Thoracic aorta (tissue), 2 donors: ENCODE results near the gene MAST2. TPM values are rescaled to one million over a fixed set of nuclear protein-coding genes. Genes with fewer than 3 reads are reported as not detected.

Source experiments
- ATAC-seq: fragments of 150-250 bp; one replicate; pipeline ENCODE4 v1.8.0; 2017; ENCODE audit warnings: low read depth; ENCODE audit not compliant: insufficient number of reproducible peaks, low FRiP score
- DNase-seq: peaks from one replicate; pipeline ENCODE4 v3.0.0-alpha.2; 2020; ENCODE audit warnings: low spot score
- H3K27ac ChIP-seq, 2 donors: fragments of 200-600 bp; sonication (generic); 1 replicate in 1 of 2; 2 replicates in 1 of 2; pipeline ENCODE4 v1.5.1; 2016; ENCODE audit warnings: mild to moderate bottlenecking in 2 of 2, moderate library complexity in 2 of 2
- H3K27me3 ChIP-seq: fragments of 200-600 bp; sonication (generic); replicated peaks from 2 replicates; pipeline ENCODE4 v1.6.0; 2016; ENCODE audit warnings: mild to moderate bottlenecking; ENCODE audit not compliant: insufficient read depth
- H3K36me3 ChIP-seq: fragments of 200-600 bp; sonication (generic); one replicate; pipeline ENCODE4 v1.5.1; 2016
- H3K4me1 ChIP-seq, 2 donors: fragments of 200-600 bp; sonication (generic); 1 replicate in 1 of 2; 2 replicates in 1 of 2; pipeline versions ENCODE4 v1.5.1 to v1.6.0; 2016; ENCODE audit warnings: low read depth in 2 of 2, mild to moderate bottlenecking in 1 of 2; ENCODE audit not compliant: control insufficient read depth in 1 of 2
- H3K4me3 ChIP-seq: fragments of 200-600 bp; sonication (generic); 2 replicates; pipeline ENCODE4 v1.5.1; 2016; ENCODE audit warnings: mild to moderate bottlenecking
- H3K9me3 ChIP-seq: fragments of 200-600 bp; sonication (generic); 2 replicates; pipeline ENCODE4 v1.5.1; 2016
- CTCF ChIP-seq: fragments of 200-600 bp; sonication (generic); IDR thresholded peaks from one replicate; pipeline ENCODE4 v1.5.1; 2019; ENCODE audit warnings: antibody characterized with exemption
- total RNA-seq, 2 donors: library from RNA; depleted of rRNA; stranded (reverse); fragments of >200 nt; gene quantifications; one replicate each; pipeline versions ENCODE4 v1.1.0 to v1.2.3, GENCODE V29; 2016

The MAST2 gene
- total RNA-seq, 2 donors from 2014 or later = 33.6 to 61.2 TPM

- ATAC-seq (no peak), DNase-seq (no peak)
- peaks cover 6 to 28% of the 10 kb centered on the region in 2 donors for H3K4me1 ChIP-seq
- H3K36me3 ChIP-seq = no peaks in the 10 kb centered on the region
- no peak overlapping the region for H3K27ac ChIP-seq
- no peaks in the 10 kb centered on the region for H3K27me3 ChIP-seq
- no peak for TF ChIP-seq CTCF
- H3K4me3 ChIP-seq = no peak overlapping the region
- no peaks in the 10 kb centered on the region for H3K9me3 ChIP-seq
Measured at GRCh38 chr1:45890078-45890477, 86.7 kb downstream of the MAST2 start.

GRCh38 chr1:45891087-45891486 is 87.7 kb downstream of the MAST2 start:
- Histone ChIP-seq H3K36me3 (no peaks in the 10 kb centered on the region), H3K27ac (no peak overlapping the region), H3K4me1 (peaks cover 6 to 28% of the 10 kb centered on the region in 2 donors), H3K4me3 (no peak overlapping the region), H3K27me3 (no peaks in the 10 kb centered on the region), H3K9me3 (no peaks in the 10 kb centered on the region)
- no peak for TF ChIP-seq CTCF
- DNase-seq = no peak
- ATAC-seq = no peak

GRCh38 chr1:45892068-45892785 is 88.8 kb downstream of the MAST2 start:
- Histone ChIP-seq H3K4me3 (peak overlapping the region; percentile 40), H3K9me3 (no peaks in the 10 kb centered on the region), H3K4me1 (peaks cover 6 to 20% of the 10 kb centered on the region in 2 donors), H3K36me3 (no peaks in the 10 kb centered on the region), H3K27me3 (no peaks in the 10 kb centered on the region), H3K27ac (peak overlapping the region; percentile 75 to 77)
- ATAC-seq (peak; percentile 47), DNase-seq (no peak)
- TF ChIP-seq CTCF = no peak

GRCh38 chr1:45894331-45894730 is 90.9 kb downstream of the MAST2 start:
- ATAC-seq (no peak), DNase-seq (no peak)
- Histone ChIP-seq H3K9me3 (no peaks in the 10 kb centered on the region), H3K4me3 (no peak overlapping the region), H3K36me3 (no peaks in the 10 kb centered on the region), H3K27ac (no peak overlapping the region), H3K4me1 (peaks cover 6 to 20% of the 10 kb centered on the region in 2 donors), H3K27me3 (no peaks in the 10 kb centered on the region)
- no peak for TF ChIP-seq CTCF

- Histone ChIP-seq H3K36me3 (no peaks in the 10 kb centered on the region), H3K4me1 (peaks cover 6 to 20% of the 10 kb centered on the region in 2 donors), H3K27ac (no peak overlapping the region), H3K27me3 (no peaks in the 10 kb centered on the region), H3K9me3 (no peaks in the 10 kb centered on the region), H3K4me3 (no peak overlapping the region)
- TF ChIP-seq CTCF = no peak
- no peak for DNase-seq
- no peak for ATAC-seq
Measured at GRCh38 chr1:45894921-45895320, 91.5 kb downstream of the MAST2 start.
